ENCODE data around the gene DNAJC16. TPM values are rescaled to one million over a fixed set of nuclear protein-coding genes. Genes with fewer than 3 reads are reported as not detected.

Gene DNAJC16
- total and polyA plus RNA-seq, 9 of the 15 experiments (the other 6 are each of a cell fraction or from before 2014, with no cell fraction given): 6.9 to 16.8 (median 12.8) TPM

DNA sequence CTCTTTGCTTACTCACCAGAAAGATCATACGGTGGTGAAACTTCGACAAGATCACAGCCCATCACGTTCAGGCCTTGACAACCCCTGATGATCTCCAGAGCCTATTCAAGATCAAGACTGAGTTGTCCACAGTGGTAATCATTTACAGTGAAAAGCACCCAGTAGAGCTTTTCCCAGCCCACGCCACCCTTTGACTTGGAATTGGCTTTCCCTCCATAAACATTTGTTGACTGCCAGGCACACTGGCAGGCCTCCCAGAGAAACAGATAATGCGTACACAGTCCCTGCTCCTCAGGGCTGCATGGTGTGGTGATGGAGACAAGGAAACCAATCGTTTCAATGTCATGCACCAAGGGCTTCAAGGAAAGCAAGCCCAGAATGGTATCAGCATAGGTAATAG lies 48.1 kb downstream of the DNAJC16 start:
- H3K27ac ChIP-seq (ENCODE audit: extremely low read depth, low read depth, low read length): no peak overlapping the region
- no peaks in the 10 kb centered on the region for H4K20me1 ChIP-seq (replicated peaks; ENCODE audit: control insufficient read depth, insufficient read depth, low read length)
- no peak overlapping the region for H3K4me2 ChIP-seq (ENCODE audit: insufficient read depth, low read length)
- H3K9me3 ChIP-seq (replicated peaks; ENCODE audit: control insufficient read depth, insufficient read depth, low read depth, low read length): no peaks in the 10 kb centered on the region
- in situ Hi-C loops (cut with MboI): no loop called here
- H3K79me2 ChIP-seq (ENCODE audit: control insufficient read depth, insufficient read depth, low read length): no peaks in the 10 kb centered on the region
- no peaks in the 10 kb centered on the region for H3K9me1 ChIP-seq (ENCODE audit: control insufficient read depth, insufficient read depth, low read length)
- ATAC-seq (no peak), DNase-seq (ENCODE audit: extremely low read depth in 1 of 4, low spot score in 3 of 4) (no peak), FAIRE-seq (no peak)
- no peak overlapping the region for H3K4me3 ChIP-seq
- no peak for TF ChIP-seq ETS2 (tag; IDR thresholded peaks at IDR 0.05; ENCODE audit: borderline replicate concordance, poor library complexity, severe bottlenecking)
- no peak for TF ChIP-seq PHF8 (IDR thresholded peaks at IDR 0.05; ENCODE audit: borderline replicate concordance, low read length)
- no peak for TF ChIP-seq ZNF23 (CRISPR knock-in tag; IDR thresholded peaks at IDR 0.05)
- no peak for TF ChIP-seq ETV5 (CRISPR knock-in tag; IDR thresholded peaks at IDR 0.05; ENCODE audit: low read depth)
- no peak for TF ChIP-seq MTA2 (IDR thresholded peaks at IDR 0.05; ENCODE audit: low read depth)
- TF ChIP-seq PHF20 (IDR thresholded peaks at IDR 0.05; ENCODE audit: partially characterized antibody): no peak
- TF ChIP-seq ILF3 (IDR thresholded peaks at IDR 0.05; ENCODE audit: borderline replicate concordance): no peak
- TF ChIP-seq NR0B1 (IDR thresholded peaks at IDR 0.05; ENCODE audit: partially characterized antibody): no peak
- TF ChIP-seq ZNF133 (CRISPR knock-in tag; IDR thresholded peaks at IDR 0.05): no peak
- TF ChIP-seq RBM14 (IDR thresholded peaks at IDR 0.05; ENCODE audit: borderline replicate concordance, insufficient read depth, low read depth, low read length): no peak
- no peak for TF ChIP-seq RBM25 (IDR thresholded peaks at IDR 0.05; ENCODE audit: low read depth, low read length, severe bottlenecking)
- no peak for TF ChIP-seq BMI1 (IDR thresholded peaks at IDR 0.05; ENCODE audit: low read length)
- no TSS peak for BruUV-seq (replicated peaks)
- peaks cover 15% of the 10 kb centered on the region; the same call in 2 of the 3 replicates for H3K36me3 ChIP-seq (ENCODE audit: control insufficient read depth, insufficient read depth, low read length)
- no peak overlapping the region for H3K9ac ChIP-seq (ENCODE audit: insufficient read depth in 1 of 2, low read depth in 2 of 2, low read length in 2 of 2)
- POLR2A ChIA-PET: interaction anchor here (1.5 to 1.8 kb wide), 2 partner anchors 13 to 29 kb away, joined by 6 to 8 read pairs; no protein-coding TSS in a partner anchor
- CTCF ChIA-PET (ENCODE audit: low intra/inter-chr PET ratio): no interaction called here
- intact Hi-C loops (cut with micrococcal nuclease): no loop called here
- peaks cover 0 to 5% of the 10 kb centered on the region in 2 experiments; a peak in 2 of 5 replicates for H3K4me1 ChIP-seq (replicated peaks in 1 of 2; ENCODE audit: control insufficient read depth in 2 of 2, insufficient read depth in 2 of 2, low read length in 2 of 2)
- 73% methylated on average over 6 of the region's 6 CpGs for WGBS (ENCODE audit: insufficient coverage, low coverage, missing lambda C conversion rate)
- H3K27me3 ChIP-seq (ENCODE audit: control insufficient read depth in 2 of 2, insufficient read depth in 2 of 2, low read length in 2 of 2): no peaks in the 10 kb centered on the region
- H2AFZ ChIP-seq (ENCODE audit: low read depth, low read length): no peak overlapping the region

Data from K562 (cell line).